Esophagus squamous epithelium (tissue), 5 donors: ENCODE measurements around the gene RNF141. TPM values are rescaled to one million over a fixed set of nuclear protein-coding genes. Genes with fewer than 3 reads are reported as not detected.
A peak's percentile ranks its signal among the peaks of the same experiment; 100 is the strongest.

Experiments used
- DNase-seq: peaks from one replicate; lab custom pipeline; 2025; lab: John Stamatoyannopoulos, UW
- H3K27ac ChIP-seq, 4 donors: fragments of 200-600 bp; sonication (generic); one replicate each; pipeline ENCODE4 v1.5.1; 2016 to 2019; ENCODE audit warnings: mild to moderate bottlenecking in 1 of 4
- H3K27me3 ChIP-seq, 4 donors: fragments of 200-600 bp; sonication (generic); 1 replicate in 3 of 4; 2 replicates in 1 of 4; pipeline versions ENCODE4 v1.5.1 to v1.6.0; 2017 to 2021; ENCODE audit warnings: antibody characterized with exemption in 1 of 4
- H3K36me3 ChIP-seq, 3 donors: fragments of 200-600 bp; sonication (generic); one replicate each; pipeline ENCODE4 v1.5.1; 2016 to 2019
- H3K4me1 ChIP-seq, 3 donors: fragments of 200-600 bp; sonication (generic); one replicate each; pipeline ENCODE4 v1.5.1; 2017 to 2019
- H3K4me3 ChIP-seq, 4 donors: fragments of 200-600 bp; sonication (generic); 1 replicate in 3 of 4; 2 replicates in 1 of 4; pipeline ENCODE4 v1.5.1; 2016 to 2019; ENCODE audit warnings: mild to moderate bottlenecking in 2 of 4, moderate library complexity in 1 of 4
- H3K9me3 ChIP-seq, 3 donors: fragments of 200-600 bp; sonication (generic); one replicate each; pipeline ENCODE4 v1.5.1; 2016 to 2019
- CTCF ChIP-seq, 6 experiments: fragments of 450-650 bp in 4 of 6; fragments of 200-600 bp in 2 of 6; sonication (generic) in 2 of 6; IDR thresholded peaks; one replicate each; pipeline ENCODE4 v1.5.1; 2016 to 2019; ENCODE audit warnings: antibody characterized with exemption in 6 of 6, mild to moderate bottlenecking in 4 of 6, moderate library complexity in 4 of 6
- POLR2A ChIP-seq, 4 donors: fragments of 450-650 bp; IDR thresholded peaks; one replicate each; pipeline ENCODE4 v1.6.1; 2017; ENCODE audit warnings: antibody characterized with exemption in 4 of 4, mild to moderate bottlenecking in 4 of 4, moderate library complexity in 3 of 4
- WGBS, 2 donors: methylation state at CpG; one replicate each; pipeline ENCODE4 v1.1.5; 2018; 5-methylcytosine and 5-hydroxymethylcytosine counted together
- intact Hi-C: fragments of 100-400 bp; cut with DNase I; formaldehyde crosslinking; loops from one replicate; pipeline ENCODE4 v1.15.0; 2022
- total RNA-seq, 4 donors: library from RNA; depleted of rRNA; stranded (reverse); fragments of >200 nt; gene quantifications; one replicate each; pipeline ENCODE4 v1.1.0, GENCODE V29; 2016
- donor health status: DM: yes; HTN: yes; CAD: no.

Gene RNF141
- total RNA-seq, 4 donors from 2014 or later = 51.7 to 88.4 (median 56.9) TPM

GRCh38 chr11:10490032-10490397 is 51.0 kb downstream of the RNF141 start:
- Histone ChIP-seq H3K27me3 (no peaks in the 10 kb centered on the region), H3K9me3 (no peaks in the 10 kb centered on the region), H3K4me1 (peaks cover 17 to 46% (median 23%) of the 10 kb centered on the region in 3 donors), H3K36me3 (peaks cover 0 to 57% (median 0%) of the 10 kb centered on the region in 3 donors), H3K4me3 (no peak overlapping the region), H3K27ac (peak overlapping the region; percentile 89 to 93 (median 89))
- DNase-seq = no peak
- TF ChIP-seq CTCF (IDR thresholded peaks at IDR 0.05) = no peak
- no peak for TF ChIP-seq POLR2A (IDR thresholded peaks at IDR 0.05)
- intact Hi-C loops = no loop called here
- WGBS, 2 donors = 61 to 70% methylated on average over 4 to 5 of the region's 5 CpGs

GRCh38 chr11:10488934-10489691 is 51.9 kb downstream of the RNF141 start:
- DNase-seq = peak; percentile 17
- Histone ChIP-seq H3K4me3 (no peak overlapping the region), H3K27ac (peak overlapping the region; percentile 89 to 93 (median 89)), H3K9me3 (no peaks in the 10 kb centered on the region), H3K36me3 (peaks cover 0 to 57% (median 0%) of the 10 kb centered on the region in 3 donors), H3K4me1 (peaks cover 17 to 45% (median 23%) of the 10 kb centered on the region in 3 donors), H3K27me3 (no peaks in the 10 kb centered on the region)
- 32 to 55% methylated on average over 2 to 3 of the region's 11 CpGs for WGBS, 2 donors
- intact Hi-C loops = loop anchor here (10.0 kb wide), 1 partner anchor 74 kb away; no protein-coding TSS in a partner anchor
- TF ChIP-seq CTCF (IDR thresholded peaks at IDR 0.05) (no peak), POLR2A (IDR thresholded peaks at IDR 0.05) (peak in 2 of 4 donors; percentile 5 to 27)

GRCh38 chr11:10488121-10488933 is 52.7 kb downstream of the RNF141 start:
- no peak overlapping the region for H3K4me3 ChIP-seq
- no peaks in the 10 kb centered on the region for H3K9me3 ChIP-seq
- peaks cover 0 to 55% (median 0%) of the 10 kb centered on the region in 3 donors for H3K36me3 ChIP-seq
- WGBS, 2 donors = 48 to 64% methylated on average over 13 of the region's 13 CpGs
- intact Hi-C loops = loop anchor here (10.0 kb wide), 1 partner anchor 74 kb away; no protein-coding TSS in a partner anchor
- no peak for DNase-seq
- TF ChIP-seq CTCF (IDR thresholded peaks at IDR 0.05) (no peak), POLR2A (IDR thresholded peaks at IDR 0.05) (peak in 1 of 4 donors; percentile 45)
- H3K27ac ChIP-seq = peak overlapping the region; percentile 89 to 93 (median 89)
- no peaks in the 10 kb centered on the region for H3K27me3 ChIP-seq
- H3K4me1 ChIP-seq = peaks cover 17 to 45% (median 23%) of the 10 kb centered on the region in 3 donors

DNA sequence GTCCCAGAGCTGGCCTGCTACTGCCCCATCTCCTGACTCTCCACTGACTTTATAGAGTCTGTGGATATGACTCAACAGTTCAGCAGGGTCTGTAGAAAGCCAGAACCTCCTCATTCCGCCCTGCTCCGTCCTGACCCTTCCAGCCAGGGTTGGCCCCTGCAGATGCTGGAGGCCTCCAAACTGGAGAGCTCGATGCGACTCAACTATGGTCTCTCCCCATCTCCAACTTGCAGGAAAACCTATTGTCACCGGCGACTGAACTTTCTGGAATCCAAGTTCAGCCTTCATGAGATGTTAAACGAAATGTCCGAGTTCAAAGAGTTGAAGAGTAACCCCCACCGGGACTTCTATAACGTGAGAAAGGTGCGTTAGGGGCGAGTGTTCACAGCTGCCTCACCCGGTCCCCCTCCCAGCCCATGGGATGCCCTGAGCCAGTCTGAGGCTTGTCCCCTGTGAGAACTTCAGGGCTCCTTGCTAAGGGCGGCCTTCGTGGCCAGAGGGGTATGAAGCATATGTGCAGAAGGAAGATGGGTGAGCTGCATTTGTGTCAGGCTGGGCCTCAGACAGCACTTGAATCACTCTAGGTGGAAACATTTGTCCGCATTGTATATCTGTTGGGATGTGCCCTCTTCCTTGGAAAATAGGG is 53.9 kb downstream of the RNF141 start:
- intact Hi-C loops = loop anchor here (10.0 kb wide), 1 partner anchor 72 kb away; no protein-coding TSS in a partner anchor
- H3K27me3 ChIP-seq = no peaks in the 10 kb centered on the region
- no peak for DNase-seq
- peak overlapping the region; percentile 34 to 93 (median 89) for H3K27ac ChIP-seq
- no peaks in the 10 kb centered on the region for H3K9me3 ChIP-seq
- WGBS, 2 donors = 95 to 96% methylated on average over 7 to 15 of the region's 16 CpGs
- peaks cover 17 to 45% (median 23%) of the 10 kb centered on the region in 3 donors for H3K4me1 ChIP-seq
- TF ChIP-seq POLR2A (IDR thresholded peaks at IDR 0.05) (no peak), CTCF (IDR thresholded peaks at IDR 0.05) (no peak)
- H3K36me3 ChIP-seq = peaks cover 0 to 51% (median 0%) of the 10 kb centered on the region in 3 donors
- H3K4me3 ChIP-seq = no peak overlapping the region
